ENCODE measurements around the gene ATP6AP1. TPM values are rescaled to one million over a fixed set of nuclear protein-coding genes. Genes with fewer than 3 reads are reported as not detected.

ATP6AP1 gene
- total and polyA plus RNA-seq, 2 of the 13 experiments (the other 11 are each of a cell fraction or from before 2014, with no cell fraction given), result 56.7 to 110 TPM

- peak; percentile 28; the same call in 1 of the 2 replicates for TF ChIP-seq NCOR1 (IDR thresholded peaks at IDR 0.05; ENCODE audit: borderline replicate concordance, low read length)
- no peak for TF ChIP-seq ELF3 (CRISPR knock-in tag; IDR thresholded peaks at IDR 0.05)
- peak; percentile 64 for TF ChIP-seq HNF4A (CRISPR knock-in tag; IDR thresholded peaks at IDR 0.05)
- TF ChIP-seq CBX1 (IDR thresholded peaks at IDR 0.05; ENCODE audit: low read depth), result no peak
- TF ChIP-seq ZNF747 (CRISPR knock-in tag; IDR thresholded peaks at IDR 0.05; ENCODE audit: borderline replicate concordance), result no peak
- TF ChIP-seq TFDP1 (CRISPR knock-in tag; IDR thresholded peaks at IDR 0.05; ENCODE audit: borderline replicate concordance), result peak; percentile 36; the same call in 1 of the 2 replicates
- TF ChIP-seq CREB3 (CRISPR knock-in tag; IDR thresholded peaks at IDR 0.05), result no peak
- no peak for TF ChIP-seq ELK4 (CRISPR knock-in tag; IDR thresholded peaks at IDR 0.05; ENCODE audit: borderline replicate concordance)
- 0 out of 2 replicates have a peak, but pooled peaks have one; percentile 42 for TF ChIP-seq ZNF451 (CRISPR knock-in tag; IDR thresholded peaks at IDR 0.05)
- TF ChIP-seq ZNF660 (CRISPR knock-in tag; IDR thresholded peaks at IDR 0.05; ENCODE audit: borderline replicate concordance, low read depth), result no peak
- peak; percentile 66 for TF ChIP-seq KDM2A (CRISPR knock-in tag; IDR thresholded peaks at IDR 0.05; ENCODE audit: borderline replicate concordance, low read depth)
- peak; percentile 66; the same call in 1 of the 2 replicates for TF ChIP-seq POGK (CRISPR knock-in tag; conservative IDR thresholded peaks at IDR 0.05)
- no peak for TF ChIP-seq ZNF777 (CRISPR knock-in tag; IDR thresholded peaks at IDR 0.05)
- no peak for TF ChIP-seq PAWR (CRISPR knock-in tag; IDR thresholded peaks at IDR 0.05; ENCODE audit: borderline replicate concordance)
- no peak for TF ChIP-seq ZNF121 (CRISPR knock-in tag; IDR thresholded peaks at IDR 0.05)
- TF ChIP-seq HOXA5 (CRISPR knock-in tag; IDR thresholded peaks at IDR 0.05), result no peak
- TF ChIP-seq HNRNPLL (IDR thresholded peaks at IDR 0.05; ENCODE audit: low read depth, low read length, poor library complexity, severe bottlenecking), result no peak
- TF ChIP-seq U2AF2 (IDR thresholded peaks at IDR 0.05; ENCODE audit: low read depth, low read length), result no peak
- 0 out of 2 replicates have a peak, but pooled peaks have one; percentile 21 for TF ChIP-seq CBX5 (CRISPR knock-in tag; IDR thresholded peaks at IDR 0.05; ENCODE audit: borderline replicate concordance)
- no peak for TF ChIP-seq RARG (CRISPR knock-in tag; IDR thresholded peaks at IDR 0.05; ENCODE audit: low read depth)
- TF ChIP-seq TBX3 (IDR thresholded peaks at IDR 0.05; ENCODE audit: borderline replicate concordance), result no peak
- no peak for TF ChIP-seq JUND (CRISPR knock-in tag; IDR thresholded peaks at IDR 0.05)
- no peak for TF ChIP-seq ISX (CRISPR knock-in tag; conservative IDR thresholded peaks at IDR 0.05)
- no peak for TF ChIP-seq MAFG (CRISPR knock-in tag; IDR thresholded peaks at IDR 0.05)
Observed at GRCh38 chrX:154401045-154401799, 27.3 kb upstream of the ATP6AP1 start (continued).
